ENCODE data around the gene SPECC1.
"Not testable (repeated sequence)": the region's sequence is repeated elsewhere in the genome, so short reads cannot be mapped to it uniquely, and the experiment has no call there.

Gene SPECC1

DNA sequence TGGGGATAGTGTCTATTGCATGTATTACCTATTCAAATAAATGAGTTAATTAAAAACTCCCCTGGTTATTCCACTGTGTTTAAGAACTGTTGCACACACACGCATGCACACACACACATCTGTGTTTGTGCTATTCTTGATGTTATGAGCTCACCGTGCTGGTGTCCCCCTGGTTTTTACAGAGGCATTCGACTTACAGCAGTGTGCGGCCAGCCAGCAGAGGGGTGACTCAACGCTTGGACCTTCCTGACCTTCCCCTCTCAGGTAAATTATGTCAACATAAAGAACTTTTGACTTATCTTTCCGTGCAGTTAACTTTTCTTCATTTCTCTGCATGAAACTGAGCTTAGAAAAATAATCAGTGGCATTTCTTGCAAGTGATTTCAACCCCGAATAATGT lies 244.2 kb downstream of the SPECC1 start:
- DNase-seq: no peak

DNA sequence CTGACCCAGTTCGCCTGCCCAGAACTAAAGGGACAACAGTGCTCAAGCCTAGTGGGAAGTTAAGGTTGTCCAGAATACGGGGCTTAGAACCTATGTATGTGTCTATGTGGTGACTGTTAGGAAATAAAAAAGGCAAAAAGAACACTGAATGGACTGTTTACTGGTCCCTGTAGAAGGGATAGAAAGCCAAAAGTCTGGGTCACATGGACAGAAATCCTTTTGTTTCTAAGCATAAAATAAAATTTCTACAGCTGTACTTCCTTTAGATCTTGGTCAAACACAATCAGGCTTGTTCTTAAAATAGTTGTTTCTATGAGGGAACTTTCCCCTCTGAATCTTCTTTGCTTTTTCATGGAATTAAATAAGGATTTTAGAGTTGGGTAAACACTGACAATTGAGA lies 245.4 kb downstream of the SPECC1 start:
- no peak for DNase-seq

DNA sequence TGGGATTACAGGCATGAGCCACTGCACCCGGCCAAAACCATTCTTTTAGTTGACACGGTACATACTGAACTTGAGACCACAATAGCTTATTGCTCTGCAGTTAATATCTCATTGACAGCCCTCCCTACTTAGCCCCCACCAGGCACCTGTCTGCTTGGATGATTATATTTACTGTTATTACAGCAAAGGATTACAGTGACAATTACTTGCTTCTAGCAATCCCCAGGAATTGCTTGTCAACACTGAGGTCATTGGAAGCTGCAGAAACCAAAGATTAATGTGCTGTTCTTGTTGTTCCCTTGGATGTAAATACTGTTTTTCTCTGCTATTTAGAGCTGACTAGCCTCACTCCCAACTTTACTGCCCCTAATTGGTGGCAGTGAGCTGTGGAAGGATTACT lies 247.0 kb downstream of the SPECC1 start:
- no peak for DNase-seq

DNA sequence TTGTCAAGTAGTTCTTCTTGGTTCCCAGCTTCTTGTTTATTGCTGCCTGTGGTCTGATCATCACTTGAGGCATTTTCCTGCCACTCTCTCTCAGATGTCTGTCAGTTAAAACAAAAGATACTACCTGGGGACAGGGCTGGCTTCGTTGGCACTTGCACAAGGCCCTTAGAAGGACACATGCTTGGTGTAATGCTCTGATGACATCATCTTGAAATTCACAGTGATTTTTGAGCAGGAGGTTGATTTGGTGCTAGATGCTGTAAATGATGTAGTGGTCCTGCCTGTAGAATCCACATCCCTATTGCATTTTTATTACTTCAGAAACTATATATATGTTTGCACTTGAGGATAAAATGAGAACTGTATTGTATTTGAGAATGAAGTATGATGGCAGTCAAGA lies 247.8 kb downstream of the SPECC1 start:
- DNase-seq: no peak

DNA sequence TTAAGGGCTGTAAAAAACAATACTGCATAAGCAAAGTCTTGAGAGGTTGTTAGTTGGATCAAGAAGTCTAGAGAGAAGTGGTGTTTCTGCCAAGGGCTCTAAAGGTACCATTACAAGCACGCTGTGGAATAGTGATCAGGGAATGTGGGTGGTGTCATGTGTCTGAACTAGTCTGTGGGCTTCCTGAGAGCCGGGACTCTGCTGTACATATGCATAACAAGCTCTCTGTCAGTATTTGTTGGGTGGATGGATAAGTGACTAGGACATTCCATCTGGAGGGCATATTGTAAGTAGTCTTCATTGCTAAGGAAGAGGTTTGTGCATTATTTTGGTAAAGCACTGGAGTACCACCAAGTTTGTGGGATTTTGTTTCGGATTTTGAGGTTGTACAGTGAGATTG lies 248.6 kb downstream of the SPECC1 start:
- DNase-seq: no peak

DNA sequence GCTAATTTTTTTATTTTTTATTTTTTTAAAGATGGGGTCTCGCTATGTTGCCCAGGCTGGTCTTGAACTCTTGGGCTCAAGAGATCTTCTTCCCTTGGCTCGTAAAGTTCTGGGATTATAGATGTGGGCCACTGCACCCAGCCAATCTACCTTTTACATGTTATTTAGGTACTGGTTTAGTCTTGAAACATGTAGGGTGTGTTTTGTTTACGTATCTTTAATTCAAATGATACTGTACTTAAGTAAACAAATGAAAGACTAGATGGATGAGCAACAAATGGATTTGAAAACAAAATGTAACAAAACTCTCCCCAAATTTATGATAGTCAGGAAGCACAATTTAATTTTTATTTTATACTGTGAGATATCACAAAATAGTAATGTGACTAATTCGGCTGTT lies 250.5 kb downstream of the SPECC1 start:
- DNase-seq: no peak

DNA sequence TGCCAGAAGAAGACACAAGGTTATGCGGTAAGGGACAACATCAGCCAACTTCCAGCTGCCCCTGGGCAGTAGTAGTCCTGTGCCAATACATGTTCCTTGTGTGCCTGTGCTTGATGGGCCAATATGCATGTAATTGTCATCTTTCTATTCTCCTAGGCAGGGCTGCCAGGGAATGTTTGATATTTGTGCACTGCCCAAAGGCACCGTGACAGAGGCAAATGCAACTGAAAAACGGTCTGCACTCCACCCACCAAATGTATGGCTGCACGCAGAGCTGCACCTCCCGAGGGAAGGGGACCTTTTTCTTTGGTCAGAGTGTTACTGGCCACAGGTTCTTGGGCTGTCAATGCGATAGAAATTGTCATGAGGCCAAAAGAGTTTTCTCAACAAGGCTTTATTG lies 251.1 kb downstream of the SPECC1 start:
- no peak for DNase-seq

DNA sequence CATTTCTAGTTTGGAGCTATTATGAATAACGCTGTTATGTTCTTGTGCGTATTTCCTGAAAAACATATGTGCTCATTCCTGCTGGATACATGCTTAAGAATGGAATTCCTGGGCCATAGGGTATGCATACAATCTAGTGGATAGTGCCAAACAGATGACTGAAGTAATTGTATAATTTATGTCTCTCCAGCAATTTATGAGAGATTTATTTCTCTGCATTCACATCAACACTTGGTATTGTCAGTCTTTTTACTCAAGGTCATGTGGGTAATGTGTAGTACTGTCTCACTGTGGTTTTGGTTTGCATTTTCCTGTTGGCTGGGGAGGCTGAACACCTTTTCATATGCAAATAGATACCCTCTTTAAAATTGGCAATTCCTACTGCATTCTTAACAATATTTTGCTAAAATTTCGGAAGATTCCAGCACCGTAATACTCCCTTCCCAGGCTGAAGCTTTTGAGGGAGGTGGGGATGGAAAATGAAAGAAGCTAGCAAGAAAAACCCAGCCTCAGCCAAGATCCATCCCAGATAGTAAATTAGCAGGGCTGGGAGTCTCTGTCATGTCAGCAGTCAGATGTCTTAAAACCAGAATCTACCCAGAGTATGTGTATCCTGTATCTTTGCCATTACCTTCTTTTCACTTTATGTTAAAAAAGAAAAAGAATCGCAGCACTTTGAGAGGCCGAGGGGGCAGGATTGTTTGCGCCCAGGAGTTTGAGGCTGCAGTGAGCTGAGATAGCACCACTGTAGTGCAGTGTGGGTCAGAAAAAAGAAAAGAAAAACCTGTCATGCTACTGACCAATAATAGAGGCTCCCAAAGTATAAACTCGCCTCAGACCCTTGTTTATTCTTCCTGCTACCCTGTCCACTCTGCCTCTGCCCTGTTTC lies 253.3 kb downstream of the SPECC1 start:
- DNase-seq: no peak

DNA sequence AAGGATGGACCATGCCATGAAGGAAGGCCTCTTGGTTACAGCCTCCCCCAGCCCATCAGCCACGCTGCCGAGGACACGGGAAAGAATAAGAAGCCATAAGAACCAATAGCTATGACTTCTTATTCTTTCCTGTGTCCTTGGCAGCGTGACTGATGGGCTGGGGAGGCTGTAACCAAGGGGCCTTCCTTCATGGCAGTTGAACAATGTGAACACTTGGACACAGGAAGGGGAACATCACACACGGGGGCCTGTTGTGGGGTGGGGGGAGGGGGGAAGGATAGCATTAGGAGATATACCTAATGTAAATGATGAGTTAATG lies 253.9 kb downstream of the SPECC1 start:
- DNase-seq: not testable (repeated sequence)

DNA sequence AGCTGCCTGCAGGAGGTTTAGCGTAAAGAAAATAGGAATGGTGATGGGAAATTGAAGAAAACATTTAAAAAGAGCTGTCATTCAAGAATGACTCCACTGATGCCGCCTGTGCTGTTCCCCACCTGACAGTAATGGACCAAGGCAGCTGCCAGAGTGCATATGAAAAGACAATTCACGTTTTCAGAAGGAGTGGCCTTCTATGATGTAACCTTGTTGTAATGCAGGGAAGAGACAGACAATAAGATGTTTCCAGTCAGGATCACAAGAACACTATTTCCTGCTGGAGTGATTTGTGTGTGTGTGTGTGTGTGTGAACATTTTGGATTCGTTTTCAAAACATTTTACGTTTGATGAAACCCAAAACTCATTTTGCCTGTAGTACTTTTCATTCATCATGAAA lies 254.4 kb downstream of the SPECC1 start:
- no peak for DNase-seq

DNA sequence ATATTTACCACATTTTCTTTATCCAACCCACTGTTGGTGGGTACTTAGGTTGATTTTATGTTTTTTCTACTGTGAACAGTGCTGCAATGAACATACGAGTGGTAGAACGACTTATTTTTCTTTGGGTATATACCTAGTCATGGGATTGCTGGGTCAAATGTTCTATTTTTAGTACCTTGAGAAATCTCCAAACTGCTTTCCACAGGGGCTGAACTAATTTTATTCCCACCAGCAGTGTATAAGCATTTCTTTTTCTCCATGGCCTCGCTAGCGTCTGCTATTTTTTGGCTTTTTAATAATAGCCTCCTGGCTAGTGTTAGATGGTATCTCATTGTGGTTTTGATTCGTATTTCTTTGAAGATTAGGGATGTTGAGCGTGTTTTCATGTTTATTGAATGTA lies 255.8 kb downstream of the SPECC1 start:
- no peak for DNase-seq

DNA sequence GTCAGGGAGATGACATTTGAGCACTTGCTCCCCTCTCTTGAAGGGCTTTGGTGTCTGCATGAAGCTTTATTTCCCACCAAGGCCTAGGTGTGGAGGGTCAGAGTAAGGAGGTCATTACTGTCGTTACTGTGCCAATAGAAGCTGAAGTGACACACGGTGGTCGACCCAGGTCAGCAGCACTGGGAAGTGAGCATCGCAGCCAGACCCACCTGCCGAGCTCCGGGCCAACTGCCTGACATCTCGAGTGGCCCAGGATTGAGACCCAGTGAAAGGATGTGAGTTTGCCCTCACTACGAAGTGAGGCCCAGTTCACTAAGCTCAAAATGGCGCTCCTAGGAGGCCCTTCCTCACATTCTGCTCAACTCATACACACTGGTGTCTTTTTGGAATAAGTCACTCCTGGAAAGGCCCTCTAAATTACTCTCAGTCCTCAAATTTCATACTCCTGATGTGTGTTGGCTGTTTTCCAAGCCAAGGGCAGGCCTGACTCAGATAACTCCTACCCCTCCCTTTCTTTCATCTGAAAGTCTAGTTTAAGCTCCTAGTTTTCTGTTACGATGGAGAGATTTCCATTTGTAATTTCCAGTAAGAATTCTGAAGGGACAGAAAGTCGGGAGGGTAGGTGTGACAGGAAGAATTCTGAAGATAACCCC lies 257.8 kb downstream of the SPECC1 start:
- DNase-seq: no peak

DNA sequence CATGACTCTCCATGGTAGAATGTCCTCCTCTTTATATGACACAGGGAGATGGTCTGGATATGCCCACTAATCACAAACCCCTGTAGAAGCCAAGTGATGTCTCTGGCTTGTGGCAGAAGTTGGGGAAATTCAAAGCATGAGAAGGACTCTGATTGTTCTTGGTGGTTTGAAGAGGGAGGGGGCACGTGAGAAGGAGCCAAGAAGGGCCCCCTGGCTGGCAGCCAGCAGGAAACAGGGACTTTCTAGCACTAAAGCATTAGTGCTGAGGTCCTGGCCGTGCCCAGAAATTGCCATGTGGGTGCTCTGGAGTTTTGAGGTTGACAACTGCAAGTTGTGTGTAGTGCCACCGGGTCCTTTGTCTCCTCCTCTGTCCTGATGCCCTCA lies 258.3 kb downstream of the SPECC1 start:
- DNase-seq: no peak

DNA sequence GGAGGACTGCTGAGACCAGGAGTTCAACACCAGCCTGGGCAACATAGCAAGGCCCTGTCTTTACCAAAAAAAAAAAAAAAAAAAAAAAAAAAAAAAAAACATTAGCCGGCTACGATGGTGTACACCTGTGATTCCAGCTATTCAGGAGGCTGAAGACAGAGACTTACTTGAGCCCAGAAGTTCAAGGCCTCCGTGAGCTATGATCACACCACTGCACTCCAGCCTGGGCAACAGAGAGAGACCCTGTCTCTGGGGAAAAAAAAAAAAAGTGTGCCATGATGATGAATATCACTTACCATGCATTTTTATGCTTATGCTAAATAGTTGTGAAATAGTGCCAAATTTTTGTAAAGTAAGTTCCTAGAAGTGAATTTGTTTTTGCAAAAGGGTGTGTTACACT lies 261.2 kb downstream of the SPECC1 start:
- DNase-seq: no peak

DNA sequence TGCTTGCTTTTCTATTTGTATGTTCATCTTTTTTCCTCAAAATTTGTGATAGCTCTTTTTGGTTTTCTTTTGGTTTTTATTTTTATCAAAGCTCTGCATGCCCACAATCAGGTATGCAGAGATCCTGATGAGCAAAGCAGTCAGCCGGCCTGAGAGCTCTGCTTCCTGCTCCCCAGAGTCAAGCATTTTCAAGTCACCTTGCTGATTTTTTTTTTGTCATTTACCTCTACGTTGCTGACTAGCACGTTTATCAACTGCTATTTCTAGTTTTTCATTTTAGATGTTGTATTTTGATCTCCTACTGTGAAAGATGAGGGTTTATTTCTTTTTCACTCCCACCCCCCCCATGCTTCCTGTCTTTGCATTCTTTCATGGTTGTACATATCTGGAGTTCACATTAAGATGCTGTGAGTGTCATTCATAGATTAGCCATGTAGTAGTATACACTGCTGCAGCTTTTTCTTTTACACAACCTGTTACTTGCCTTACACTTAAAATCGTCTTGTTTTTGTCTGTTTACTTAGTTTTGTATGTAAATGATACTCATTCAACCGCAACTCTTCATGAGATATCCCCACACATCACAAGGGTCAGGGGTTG lies 262.0 kb downstream of the SPECC1 start:
- DNase-seq: no peak

DNA sequence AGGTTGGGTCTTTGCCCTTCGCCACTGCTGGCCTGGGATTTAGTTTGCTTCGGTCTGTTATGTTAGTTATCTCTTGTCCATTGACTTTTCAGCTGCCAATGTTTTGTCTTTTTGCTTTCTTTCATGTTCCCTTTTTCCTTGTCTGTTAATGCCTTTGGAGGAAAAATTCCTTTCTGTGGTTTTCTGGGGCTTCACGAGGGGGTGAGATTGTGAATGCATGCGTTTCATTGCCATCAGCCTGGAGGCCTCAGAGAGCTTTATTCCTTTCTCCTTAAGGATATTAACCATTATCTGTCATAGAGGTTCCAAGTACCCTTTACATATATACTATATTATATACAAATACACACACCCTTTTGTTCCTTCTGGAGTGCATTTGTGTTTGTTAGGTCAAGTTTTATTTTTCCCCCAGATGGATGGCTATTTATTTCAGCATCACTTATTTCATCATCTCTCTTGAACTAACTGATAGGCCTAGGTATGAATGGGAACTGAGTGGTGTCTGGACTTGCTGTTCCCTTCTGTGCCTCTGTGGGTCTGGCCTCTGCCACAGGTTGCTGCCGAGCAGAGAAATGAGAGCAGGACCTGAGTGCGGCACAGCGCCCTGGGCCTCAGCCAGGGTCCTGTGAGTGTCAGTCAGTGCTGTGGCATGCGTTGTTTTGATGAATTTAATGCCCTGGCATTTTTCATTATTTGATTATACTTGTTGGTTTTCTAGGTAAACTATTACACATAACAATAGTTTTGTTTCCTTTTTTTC lies 264.8 kb downstream of the SPECC1 start:
- no peak for DNase-seq

DNA sequence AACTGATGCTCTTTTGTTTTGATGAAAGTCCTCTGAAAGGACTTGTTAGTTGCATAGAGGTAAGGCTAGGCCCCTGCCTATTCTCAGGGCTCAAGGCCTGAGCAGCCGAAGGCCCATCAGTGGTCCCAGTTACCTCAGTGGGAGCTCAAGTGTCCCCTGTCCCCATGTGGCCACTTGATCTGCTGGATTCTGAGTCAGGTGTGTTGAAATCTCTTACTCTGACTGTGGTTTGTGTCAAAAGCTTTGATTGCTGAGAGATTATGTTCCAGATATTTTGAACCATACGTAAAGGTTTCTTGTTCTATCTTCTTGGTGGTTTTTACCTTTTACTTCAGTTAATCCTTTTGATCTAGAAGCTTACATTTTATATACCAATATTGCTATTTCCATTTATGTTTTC lies 266.5 kb downstream of the SPECC1 start:
- no peak for DNase-seq

DNA sequence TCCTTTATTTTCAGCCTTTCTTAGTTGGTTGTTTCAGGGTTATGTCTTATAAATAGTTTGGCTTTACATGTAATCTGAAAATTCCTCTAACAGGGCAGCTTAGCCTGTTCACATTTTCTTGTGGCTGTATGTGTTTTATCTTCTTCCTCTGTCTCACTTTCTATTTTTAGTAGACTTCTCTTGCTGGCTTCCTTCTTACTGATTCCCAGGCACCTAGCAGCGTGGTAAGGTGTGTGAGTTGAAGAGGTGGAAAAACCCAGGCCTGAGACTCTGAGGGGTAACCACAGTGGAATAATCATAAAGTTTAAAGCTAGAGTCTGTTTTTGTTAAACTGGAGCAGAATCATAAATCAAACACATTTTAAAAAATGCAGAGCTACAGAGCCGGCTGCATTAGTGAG lies 267.3 kb downstream of the SPECC1 start:
- no peak for DNase-seq

DNA sequence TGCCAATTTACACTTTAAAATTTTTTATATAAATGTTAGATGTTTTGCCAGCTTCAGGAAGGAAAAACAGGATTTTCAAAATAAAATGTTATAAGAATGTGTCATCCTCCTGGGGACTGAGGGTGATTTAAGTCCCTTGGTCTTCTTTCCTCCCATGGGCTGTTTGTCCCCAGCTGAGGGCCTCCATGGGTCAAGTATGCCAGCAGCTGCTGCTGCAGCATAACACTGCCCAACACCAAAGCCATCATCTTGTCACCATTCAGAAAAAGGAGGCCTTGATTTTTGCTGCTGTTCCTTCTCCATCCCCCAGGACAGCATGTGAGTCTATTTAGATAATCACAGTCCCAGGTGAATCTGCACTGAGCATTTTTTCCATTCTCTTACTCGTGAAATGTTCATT lies 269.6 kb downstream of the SPECC1 start:
- no peak for DNase-seq

DNA sequence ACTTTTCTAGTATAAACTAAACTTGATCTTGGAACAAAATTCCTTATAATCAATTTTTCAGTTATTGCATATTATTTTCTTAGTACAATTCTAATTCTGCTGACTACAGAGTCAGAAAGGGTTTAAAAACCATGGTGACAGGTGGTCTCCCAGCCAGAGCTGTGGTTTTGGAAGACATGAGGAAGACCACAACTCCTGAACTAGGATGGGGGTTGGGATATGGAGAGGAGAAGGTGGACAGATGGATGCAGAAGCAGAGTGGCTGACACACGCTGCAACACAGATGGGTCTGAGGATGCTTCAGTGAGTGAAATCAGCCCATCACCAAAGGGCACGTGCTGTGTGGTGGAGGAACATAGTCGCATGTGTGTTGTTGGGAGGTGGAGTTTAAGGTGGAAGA lies 270.5 kb downstream of the SPECC1 start:
- DNase-seq: no peak

DNA sequence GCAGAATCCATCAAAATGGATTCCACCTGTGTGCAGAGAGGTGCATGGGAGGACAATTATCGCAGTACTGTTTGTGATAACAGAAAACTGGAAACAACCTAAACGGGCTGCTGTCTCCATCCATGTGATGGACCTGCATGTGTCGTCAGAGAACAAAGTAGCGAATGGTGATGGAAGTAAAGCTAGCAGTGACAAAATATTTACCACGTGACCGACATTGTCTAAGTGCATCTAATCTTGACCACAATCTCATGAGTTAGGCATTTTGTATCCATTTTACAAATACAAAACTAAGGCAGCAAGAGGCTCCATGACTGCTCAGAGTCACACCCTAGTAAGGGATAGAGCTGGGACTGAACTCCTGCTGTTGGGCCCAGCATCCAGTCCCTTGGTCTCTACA lies 270.9 kb downstream of the SPECC1 start:
- DNase-seq: no peak

DNA sequence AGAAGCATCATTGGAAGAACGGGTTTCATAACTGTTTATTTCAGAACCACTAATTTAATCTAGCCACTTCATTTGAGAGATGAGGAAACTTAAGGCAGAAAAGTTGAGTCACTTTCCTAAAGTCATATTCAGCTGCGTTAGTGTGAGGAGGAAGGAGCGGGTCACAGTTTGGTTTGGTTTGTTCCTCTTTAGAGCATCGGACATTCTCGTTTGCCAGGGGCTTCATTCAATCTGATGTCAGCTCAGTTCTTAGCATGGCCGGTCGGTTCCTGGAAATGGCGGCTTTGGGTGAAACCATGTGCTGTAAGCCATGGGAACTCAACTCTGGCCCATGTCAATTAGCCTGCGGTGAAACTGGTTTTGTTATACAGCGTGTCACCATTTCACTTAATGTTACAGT lies 271.7 kb downstream of the SPECC1 start:
- DNase-seq: peak; percentile 79

DNA sequence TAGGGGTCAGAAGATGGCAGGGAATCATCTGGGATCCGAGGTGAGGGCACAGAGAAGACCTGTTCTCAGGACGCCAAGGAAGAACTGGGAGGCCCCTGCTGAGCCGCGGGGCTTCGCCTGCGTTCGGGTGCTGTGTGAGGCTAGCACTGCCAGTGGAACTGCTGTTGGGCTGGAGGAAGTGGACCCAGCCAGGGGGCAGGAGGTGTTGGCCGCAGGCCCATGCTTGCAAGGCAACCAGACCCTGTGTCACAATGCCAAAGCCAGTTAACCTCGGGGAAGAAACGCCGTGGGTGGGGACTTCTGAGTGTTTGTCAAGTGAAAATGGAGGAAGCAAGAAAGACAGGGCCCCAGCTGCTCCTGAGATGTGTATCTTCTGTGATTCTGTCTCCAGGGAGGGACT lies 272.7 kb downstream of the SPECC1 start:
- DNase-seq: no peak
